Muscle layer of duodenum (tissue), 2 donors: ENCODE measurements around the gene ESR2.

ENCODE experiments used
- H3K27ac ChIP-seq: one replicate; pipeline ENCODE4 v1.7.0; 2013; ENCODE audit warnings: mild to moderate bottlenecking, low read length
- H3K27me3 ChIP-seq: one replicate; pipeline ENCODE4 v1.7.0; 2013; ENCODE audit warnings: low read depth, mild to moderate bottlenecking, control low read depth, low read length
- H3K36me3 ChIP-seq, 2 donors: one replicate each; pipeline ENCODE4 v1.7.0; 2013; ENCODE audit warnings: low read length in 2 of 2, control low read depth in 1 of 2, mild to moderate bottlenecking in 1 of 2; ENCODE audit not compliant: insufficient read depth in 2 of 2, control insufficient read depth in 1 of 2
- H3K4me1 ChIP-seq, 2 donors: one replicate each; pipeline ENCODE4 v1.7.0; 2013; ENCODE audit warnings: low read length in 2 of 2, mild to moderate bottlenecking in 2 of 2, control low read depth in 1 of 2, moderate library complexity in 1 of 2; ENCODE audit not compliant: insufficient read depth in 2 of 2, control insufficient read depth in 1 of 2
- H3K4me3 ChIP-seq, 2 donors: one replicate each; pipeline ENCODE4 v1.7.0; 2013; ENCODE audit warnings: low read length in 2 of 2, low read depth in 1 of 2, mild to moderate bottlenecking in 1 of 2
- H3K9me3 ChIP-seq, 2 donors: one replicate each; pipeline ENCODE4 v1.7.0; 2013; ENCODE audit warnings: low read length in 2 of 2, control low read depth in 1 of 2, mild to moderate bottlenecking in 1 of 2; ENCODE audit not compliant: control insufficient read depth in 1 of 2
- donor health status: healthy.

Gene ESR2

GRCh38 chr14:64107438-64107837 lies 186.7 kb downstream of the ESR2 start:
- Histone ChIP-seq H3K27ac (no peak overlapping the region), H3K36me3 (peaks cover 0 to 5% of the 10 kb centered on the region in 2 donors), H3K27me3 (no peaks in the 10 kb centered on the region), H3K4me3 (no peak overlapping the region), H3K4me1 (no peaks in the 10 kb centered on the region), H3K9me3 (no peaks in the 10 kb centered on the region)

GRCh38 chr14:64098120-64098519 lies 196.1 kb downstream of the ESR2 start:
- Histone ChIP-seq H3K4me3 (no peak overlapping the region), H3K36me3 (peaks cover 0 to 9% of the 10 kb centered on the region in 2 donors), H3K4me1 (peaks cover 0 to 7% of the 10 kb centered on the region in 2 donors), H3K27me3 (no peaks in the 10 kb centered on the region), H3K27ac (no peak overlapping the region), H3K9me3 (no peaks in the 10 kb centered on the region)

DNA sequence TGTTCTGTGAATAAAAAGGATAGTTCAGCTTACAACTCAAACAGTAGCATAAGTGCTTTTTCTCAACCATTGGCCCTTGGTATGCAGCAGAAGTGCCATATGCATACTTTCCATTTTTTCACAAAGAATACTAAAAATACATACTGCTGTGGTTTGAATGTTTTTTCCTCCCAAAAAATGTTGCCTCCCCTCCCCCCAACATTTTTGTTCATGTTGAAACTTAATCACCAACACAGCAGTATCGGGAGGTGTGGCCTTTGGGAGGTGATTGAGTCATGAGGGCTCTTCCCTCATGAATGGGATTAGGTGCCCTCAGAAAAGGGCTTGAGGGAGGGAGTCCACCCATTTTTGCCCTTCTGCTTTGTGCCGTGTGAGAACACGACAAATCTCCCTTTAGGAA lies 198.6 kb downstream of the ESR2 start:
- no peak overlapping the region for H3K4me3 ChIP-seq
- H3K36me3 ChIP-seq, result peaks cover 5 to 12% of the 10 kb centered on the region in 2 donors
- H3K9me3 ChIP-seq, result no peaks in the 10 kb centered on the region
- no peak overlapping the region for H3K27ac ChIP-seq
- peaks cover 0 to 7% of the 10 kb centered on the region in 2 donors for H3K4me1 ChIP-seq
- H3K27me3 ChIP-seq, result no peaks in the 10 kb centered on the region

GRCh38 chr14:64092940-64093339 lies 201.2 kb downstream of the ESR2 start:
- Histone ChIP-seq H3K27ac (no peak overlapping the region), H3K4me1 (peaks cover 0 to 7% of the 10 kb centered on the region in 2 donors), H3K9me3 (no peaks in the 10 kb centered on the region), H3K36me3 (peaks cover 11 to 18% of the 10 kb centered on the region in 2 donors), H3K27me3 (no peaks in the 10 kb centered on the region), H3K4me3 (no peak overlapping the region)

DNA sequence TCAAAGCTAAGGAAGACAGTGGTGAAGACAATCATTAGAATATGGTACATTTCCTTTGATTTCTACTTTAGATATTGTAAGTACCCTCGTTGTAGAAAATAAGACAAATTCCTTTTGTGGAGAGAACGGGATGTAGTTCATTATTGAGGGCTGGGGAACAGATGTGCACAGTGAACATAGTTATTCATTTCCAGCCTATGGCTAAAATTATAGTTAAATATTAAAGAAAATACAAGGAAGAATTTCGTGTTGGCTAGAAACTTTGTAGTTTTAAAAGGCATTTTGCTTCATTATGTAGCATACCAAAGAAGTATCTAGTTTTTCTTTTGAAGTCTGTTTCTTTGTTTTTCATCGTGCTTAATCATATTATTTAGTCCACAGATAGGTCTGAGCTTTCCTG lies 201.8 kb downstream of the ESR2 start:
- H3K9me3 ChIP-seq, result no peaks in the 10 kb centered on the region
- peaks cover 0 to 7% of the 10 kb centered on the region in 2 donors for H3K4me1 ChIP-seq
- H3K36me3 ChIP-seq, result peaks cover 8 to 19% of the 10 kb centered on the region in 2 donors
- no peak overlapping the region for H3K4me3 ChIP-seq
- no peaks in the 10 kb centered on the region for H3K27me3 ChIP-seq
- no peak overlapping the region for H3K27ac ChIP-seq

GRCh38 chr14:64091217-64091616 lies 203.0 kb downstream of the ESR2 start:
- no peaks in the 10 kb centered on the region for H3K27me3 ChIP-seq
- H3K4me3 ChIP-seq, result no peak overlapping the region
- no peak overlapping the region for H3K27ac ChIP-seq
- no peaks in the 10 kb centered on the region for H3K9me3 ChIP-seq
- peaks cover 0 to under 1% of the 10 kb centered on the region in 2 donors for H3K4me1 ChIP-seq
- peaks cover 8 to 19% of the 10 kb centered on the region in 2 donors for H3K36me3 ChIP-seq

DNA sequence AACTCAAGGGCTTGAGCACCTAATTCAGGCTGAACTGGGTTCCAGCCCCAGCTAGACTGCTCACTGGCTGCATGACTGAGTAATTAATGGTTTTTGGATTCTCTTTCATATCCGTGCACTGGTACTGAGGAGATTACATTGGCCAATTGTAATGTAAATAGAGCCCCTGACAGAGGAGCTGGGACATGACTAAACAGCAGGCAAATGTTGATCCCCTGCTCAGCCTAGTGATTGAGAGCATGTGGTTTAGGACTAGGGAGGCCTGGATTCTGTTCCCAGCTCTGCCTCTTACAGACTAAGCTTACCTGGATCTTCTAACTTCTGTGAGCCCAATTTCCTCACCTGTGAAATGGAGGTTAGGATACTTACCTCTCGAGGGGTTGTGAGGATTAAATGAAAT lies 204.3 kb downstream of the ESR2 start:
- H3K9me3 ChIP-seq, result no peaks in the 10 kb centered on the region

GRCh38 chr14:64088647-64088964 lies 205.6 kb downstream of the ESR2 start:
- peaks cover 8 to 19% of the 10 kb centered on the region in 2 donors for H3K36me3 ChIP-seq
- no peaks in the 10 kb centered on the region for H3K27me3 ChIP-seq
- no peak overlapping the region for H3K27ac ChIP-seq
- no peaks in the 10 kb centered on the region for H3K9me3 ChIP-seq
- no peaks in the 10 kb centered on the region for H3K4me1 ChIP-seq
- no peak overlapping the region for H3K4me3 ChIP-seq

More for the DNA sequence above, 204.3 kb downstream of the ESR2 start:
- Histone ChIP-seq H3K4me1 (no peaks in the 10 kb centered on the region), H3K36me3 (peaks cover 8 to 19% of the 10 kb centered on the region in 2 donors), H3K27ac (no peak overlapping the region), H3K27me3 (no peaks in the 10 kb centered on the region), H3K4me3 (no peak overlapping the region)

DNA sequence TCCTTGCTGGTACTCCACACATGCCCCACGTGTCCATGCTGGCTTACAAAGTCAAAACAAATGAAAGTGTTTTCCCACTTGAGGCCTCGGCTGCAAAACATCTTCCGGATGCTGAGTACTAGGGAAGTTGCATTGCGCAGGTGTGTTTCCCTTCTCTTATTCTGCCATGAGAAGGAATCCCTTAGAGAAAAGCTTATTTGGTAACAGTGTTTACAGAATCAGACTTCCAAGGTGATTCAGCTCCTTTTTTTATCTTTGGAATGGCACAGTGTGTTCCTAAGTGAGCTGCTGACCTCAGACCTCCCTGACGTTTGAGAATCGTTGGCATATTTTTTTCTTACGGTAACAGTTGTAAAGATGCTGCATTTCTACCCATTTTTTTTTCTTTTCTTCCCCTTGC lies 211.3 kb downstream of the ESR2 start:
- Histone ChIP-seq H3K9me3 (no peaks in the 10 kb centered on the region), H3K27me3 (no peaks in the 10 kb centered on the region), H3K4me3 (no peak overlapping the region), H3K4me1 (no peaks in the 10 kb centered on the region), H3K27ac (peak overlapping the region; percentile 52), H3K36me3 (peaks cover 14 to 15% of the 10 kb centered on the region in 2 donors)

DNA sequence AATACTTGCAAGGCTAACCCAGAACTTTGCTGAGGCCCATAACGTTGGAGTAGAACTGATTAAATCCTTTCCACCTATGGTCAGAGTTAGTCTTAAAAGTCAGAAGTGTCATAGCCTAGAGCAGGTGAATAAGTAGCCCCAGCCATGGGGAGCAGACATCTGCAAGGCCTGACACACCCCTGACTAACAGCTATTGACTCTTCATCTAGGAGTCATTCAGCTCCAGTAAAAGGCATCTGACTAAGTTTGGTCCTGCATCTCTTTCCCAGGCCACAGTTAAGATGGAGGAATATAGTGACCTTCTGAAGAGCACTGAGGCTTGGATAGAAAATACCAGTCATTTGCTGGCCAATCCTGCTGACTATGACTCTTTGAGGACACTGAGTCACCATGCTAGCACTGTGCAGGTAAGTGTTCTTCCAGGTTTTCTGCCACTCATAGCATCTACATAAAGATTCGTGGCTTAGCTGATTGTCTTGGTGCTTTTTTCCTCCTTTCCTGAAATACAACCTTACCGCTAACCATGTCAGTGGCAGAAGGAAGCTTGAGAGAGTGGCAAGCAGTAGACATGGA lies 212.9 kb downstream of the ESR2 start:
- no peak overlapping the region for H3K27ac ChIP-seq
- peaks cover 13 to 15% of the 10 kb centered on the region in 2 donors for H3K36me3 ChIP-seq
- no peak overlapping the region for H3K4me3 ChIP-seq
- no peaks in the 10 kb centered on the region for H3K27me3 ChIP-seq
- no peaks in the 10 kb centered on the region for H3K9me3 ChIP-seq
- no peaks in the 10 kb centered on the region for H3K4me1 ChIP-seq

GRCh38 chr14:64080452-64080851 lies 213.7 kb downstream of the ESR2 start:
- Histone ChIP-seq H3K4me1 (no peaks in the 10 kb centered on the region), H3K4me3 (no peak overlapping the region), H3K36me3 (peaks cover 13 to 18% of the 10 kb centered on the region in 2 donors), H3K27me3 (no peaks in the 10 kb centered on the region), H3K27ac (no peak overlapping the region), H3K9me3 (no peaks in the 10 kb centered on the region)

GRCh38 chr14:64075613-64076005 lies 218.6 kb downstream of the ESR2 start:
- Histone ChIP-seq H3K36me3 (peaks cover 15 to 22% of the 10 kb centered on the region in 2 donors), H3K27ac (no peak overlapping the region), H3K4me3 (no peak overlapping the region), H3K4me1 (no peaks in the 10 kb centered on the region), H3K9me3 (no peaks in the 10 kb centered on the region), H3K27me3 (no peaks in the 10 kb centered on the region)
